Fibroblast of lung (primary cell): Measurements from ENCODE around the gene KLF18. TPM values are rescaled to one million over a fixed set of nuclear protein-coding genes. Genes with fewer than 3 reads are reported as not detected.

Experiments
- DNase-seq, 2 donors: peaks; one replicate each; pipeline versions ENCODE4 v3.0.0 to v3.0.0-alpha.2; 2010; ENCODE audit warnings: low read depth in 2 of 2
- H2AFZ ChIP-seq: 2 replicates; pipeline ENCODE4 v1.5.1; 2012; ENCODE audit warnings: low read length, control low read depth, inconsistent platforms
- H3K27ac ChIP-seq: 2 replicates; pipeline ENCODE4 v1.5.1; 2011; ENCODE audit warnings: low read length, control low read depth; ENCODE audit not compliant: insufficient read depth
- H3K27me3 ChIP-seq: 2 replicates; pipeline ENCODE4 v1.5.1; 2011; ENCODE audit warnings: mild to moderate bottlenecking, low read length; ENCODE audit not compliant: control insufficient read depth, insufficient read depth
- H3K36me3 ChIP-seq: 2 replicates; pipeline ENCODE4 v1.5.1; 2011; ENCODE audit warnings: low read length; ENCODE audit not compliant: control insufficient read depth, insufficient read depth
- H3K4me1 ChIP-seq: 2 replicates; pipeline ENCODE4 v1.5.1; 2011; ENCODE audit warnings: low read length; ENCODE audit not compliant: control insufficient read depth, insufficient read depth; ENCODE audit errors: extremely low read depth
- H3K4me2 ChIP-seq: 2 replicates; pipeline ENCODE4 v1.5.1; 2011; ENCODE audit warnings: low read length, control low read depth; ENCODE audit not compliant: insufficient read depth; ENCODE audit errors: extremely low read depth
- H3K4me3 ChIP-seq, 4 experiments: fragments of 200-600 bp in 1 of 4; sonication (generic) in 1 of 4; replicated peaks in 1 of 4; 2 replicates each; pipeline ENCODE4 v1.5.1; 2011 to 2016; ENCODE audit warnings: low read length in 4 of 4, low read depth in 3 of 4, mild to moderate bottlenecking in 3 of 4, control low read depth in 2 of 4, inconsistent platforms in 1 of 4, mixed read lengths in 1 of 4; ENCODE audit not compliant: insufficient read depth in 1 of 4; ENCODE audit errors: control extremely low read depth in 1 of 4
- H3K79me2 ChIP-seq: 2 replicates; pipeline ENCODE4 v1.5.1; 2012; ENCODE audit warnings: mild to moderate bottlenecking, low read length, inconsistent platforms; ENCODE audit not compliant: control insufficient read depth, insufficient read depth
- H3K9ac ChIP-seq: 2 replicates; pipeline ENCODE4 v1.5.1; 2011; ENCODE audit warnings: mild to moderate bottlenecking, low read length, control low read depth; ENCODE audit not compliant: insufficient read depth
- H3K9me3 ChIP-seq: 2 replicates; pipeline ENCODE4 v1.5.1; 2012; ENCODE audit warnings: low read depth, low read length; ENCODE audit not compliant: control insufficient read depth, insufficient read depth
- H4K20me1 ChIP-seq: 2 replicates; pipeline ENCODE4 v1.5.1; 2011; ENCODE audit warnings: low read length; ENCODE audit not compliant: control insufficient read depth, insufficient read depth; ENCODE audit errors: extremely low read depth
- EZH2 ChIP-seq: IDR thresholded peaks from 2 replicates; pipeline ENCODE4 v1.5.1; 2012; ENCODE audit warnings: low read length, control low read depth, mild to moderate bottlenecking; ENCODE audit errors: missing control alignments
- polyA plus RNA-seq, 2 donors: library from polyadenylated mRNA; depleted of rRNA in 1 of 2; stranded (reverse) in 1 of 2; unstranded in 1 of 2; fragments of >200 nt; gene quantifications; 2 replicates each; pipeline ENCODE4 v1.2.1, GENCODE V29; 2011 to 2012; ENCODE audit warnings: missing spikeins in 1 of 2
- total RNA-seq: library from RNA; depleted of rRNA; stranded (reverse); fragments of >200 nt; gene quantifications from 2 replicates; pipeline ENCODE4 v1.2.1, GENCODE V29; 2014
- TF ChIP-seq, protein P1 (sequence below), 2 donors: IDR thresholded peaks in 1 of 2; conservative IDR thresholded peaks in 1 of 2; 1 replicate in 1 of 2; 2 replicates in 1 of 2; pipeline ENCODE4 v1.5.1; 2011 to 2012; ENCODE audit warnings: low read length in 2 of 2, control low read depth in 1 of 2, inconsistent platforms in 1 of 2, low read depth in 1 of 2, mild to moderate bottlenecking in 1 of 2

The KLF18 gene
- total and polyA plus RNA-seq, 2 donors (not counting 1 experiment from before 2014, with no cell fraction given), result not detected

DNA sequence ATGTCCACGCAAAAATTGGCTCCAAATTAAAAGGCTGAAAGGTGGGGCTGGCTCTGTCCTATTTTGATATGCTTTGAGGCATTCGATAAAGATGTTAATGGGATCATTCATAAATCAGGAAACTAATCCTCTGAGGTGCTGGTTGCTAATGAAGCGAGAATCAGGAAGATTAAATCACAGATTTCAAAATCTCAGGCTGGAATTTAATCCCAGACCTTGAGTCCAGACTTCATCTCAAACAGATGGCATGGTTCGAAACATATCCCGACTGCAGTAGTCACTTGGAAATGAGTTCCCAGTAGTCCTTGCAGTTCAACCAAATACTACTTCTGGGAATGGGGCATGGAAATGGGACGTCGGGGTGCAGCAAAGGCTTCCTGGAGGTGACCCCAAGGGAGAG lies 27.3 kb downstream of the KLF18 start:
- Histone ChIP-seq H3K4me1 (no peaks in the 10 kb centered on the region), H3K27me3 (no peaks in the 10 kb centered on the region), H3K4me2 (no peak overlapping the region), H2AFZ (no peak overlapping the region), H4K20me1 (no peaks in the 10 kb centered on the region), H3K36me3 (no peaks in the 10 kb centered on the region), H3K9ac (no peak overlapping the region), H3K79me2 (no peaks in the 10 kb centered on the region), H3K27ac (no peak overlapping the region), H3K9me3 (no peaks in the 10 kb centered on the region), H3K4me3 (no peak overlapping the region)
- no peak for TF ChIP-seq EZH2
- TF ChIP-seq, protein P1, sequence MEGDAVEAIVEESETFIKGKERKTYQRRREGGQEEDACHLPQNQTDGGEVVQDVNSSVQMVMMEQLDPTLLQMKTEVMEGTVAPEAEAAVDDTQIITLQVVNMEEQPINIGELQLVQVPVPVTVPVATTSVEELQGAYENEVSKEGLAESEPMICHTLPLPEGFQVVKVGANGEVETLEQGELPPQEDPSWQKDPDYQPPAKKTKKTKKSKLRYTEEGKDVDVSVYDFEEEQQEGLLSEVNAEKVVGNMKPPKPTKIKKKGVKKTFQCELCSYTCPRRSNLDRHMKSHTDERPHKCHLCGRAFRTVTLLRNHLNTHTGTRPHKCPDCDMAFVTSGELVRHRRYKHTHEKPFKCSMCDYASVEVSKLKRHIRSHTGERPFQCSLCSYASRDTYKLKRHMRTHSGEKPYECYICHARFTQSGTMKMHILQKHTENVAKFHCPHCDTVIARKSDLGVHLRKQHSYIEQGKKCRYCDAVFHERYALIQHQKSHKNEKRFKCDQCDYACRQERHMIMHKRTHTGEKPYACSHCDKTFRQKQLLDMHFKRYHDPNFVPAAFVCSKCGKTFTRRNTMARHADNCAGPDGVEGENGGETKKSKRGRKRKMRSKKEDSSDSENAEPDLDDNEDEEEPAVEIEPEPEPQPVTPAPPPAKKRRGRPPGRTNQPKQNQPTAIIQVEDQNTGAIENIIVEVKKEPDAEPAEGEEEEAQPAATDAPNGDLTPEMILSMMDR (conservative IDR thresholded peaks at IDR 0.05 in 1 of 2, IDR thresholded peaks at IDR 0.05 in 1 of 2; ENCODE audit: low read depth in 1 of 2, low read length in 2 of 2), result no peak
- no peak for DNase-seq

DNA sequence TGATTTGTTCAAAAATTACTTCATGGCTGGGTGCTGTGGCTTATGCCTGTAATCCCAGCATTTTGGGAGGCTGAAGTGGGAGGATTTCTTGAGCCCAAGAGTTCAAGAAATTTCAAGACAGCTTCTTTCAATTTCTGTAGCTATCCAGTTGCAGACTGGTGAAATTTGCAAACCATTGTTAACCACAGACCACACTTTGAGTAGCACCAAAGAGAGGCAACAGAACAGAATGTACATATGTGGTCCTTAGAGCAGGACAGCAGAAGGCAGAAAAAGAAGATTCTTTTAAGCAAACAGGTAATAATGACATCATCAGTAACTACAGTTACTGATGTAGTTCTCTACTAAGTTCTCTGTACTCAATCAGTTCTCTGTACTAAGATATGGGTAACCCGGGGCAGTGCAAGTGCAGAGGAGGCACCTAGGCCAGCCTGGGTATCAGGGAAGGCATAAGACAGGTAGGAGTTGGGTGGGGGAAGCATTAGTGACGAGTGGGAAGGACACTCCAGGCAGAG lies 28.3 kb downstream of the KLF18 start:
- no peak overlapping the region for H3K4me3 ChIP-seq
- no peak overlapping the region for H2AFZ ChIP-seq
- H3K27ac ChIP-seq, result no peak overlapping the region
- no peaks in the 10 kb centered on the region for H3K4me1 ChIP-seq
- H3K9me3 ChIP-seq, result no peaks in the 10 kb centered on the region
- H3K27me3 ChIP-seq, result no peaks in the 10 kb centered on the region
- no peaks in the 10 kb centered on the region for H3K79me2 ChIP-seq
- TF ChIP-seq, protein P1 (conservative IDR thresholded peaks at IDR 0.05 in 1 of 2, IDR thresholded peaks at IDR 0.05 in 1 of 2; ENCODE audit: low read depth in 1 of 2, low read length in 2 of 2), result no peak
- TF ChIP-seq EZH2, result no peak
- H3K4me2 ChIP-seq, result no peak overlapping the region
- H4K20me1 ChIP-seq, result no peaks in the 10 kb centered on the region
- H3K9ac ChIP-seq, result no peak overlapping the region
- peak in 1 of 2 donors; percentile 4 for DNase-seq
- H3K36me3 ChIP-seq, result no peaks in the 10 kb centered on the region

DNA sequence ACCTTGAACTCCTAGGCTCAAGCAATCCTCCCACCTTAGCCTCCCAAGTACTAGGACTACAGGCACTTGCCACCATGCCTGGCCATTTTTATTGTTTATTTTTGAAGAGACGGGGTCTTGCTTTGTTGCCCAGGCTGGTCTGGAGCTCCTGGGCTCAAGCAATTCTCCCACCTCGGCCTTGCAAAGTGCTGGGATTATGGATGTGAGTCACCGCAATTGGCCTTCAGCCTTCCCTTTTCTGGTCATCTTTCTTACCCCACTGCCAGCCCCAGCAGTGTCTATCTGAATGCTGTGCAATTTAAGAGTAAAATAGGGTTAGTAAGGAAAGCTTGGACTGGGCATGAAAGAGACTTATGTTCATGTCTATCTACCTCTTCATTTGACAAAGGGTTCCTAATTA lies 28.9 kb downstream of the KLF18 start:
- no peak overlapping the region for H2AFZ ChIP-seq
- H3K27me3 ChIP-seq, result no peaks in the 10 kb centered on the region
- peak in 1 of 2 donors; percentile 38 for DNase-seq
- no peaks in the 10 kb centered on the region for H3K9me3 ChIP-seq
- no peak overlapping the region for H3K4me2 ChIP-seq
- H3K4me1 ChIP-seq, result no peaks in the 10 kb centered on the region
- H3K79me2 ChIP-seq, result no peaks in the 10 kb centered on the region
- no peaks in the 10 kb centered on the region for H4K20me1 ChIP-seq
- no peak overlapping the region for H3K4me3 ChIP-seq
- no peaks in the 10 kb centered on the region for H3K36me3 ChIP-seq
- TF ChIP-seq EZH2, result no peak
- TF ChIP-seq, protein P1 (conservative IDR thresholded peaks at IDR 0.05 in 1 of 2, IDR thresholded peaks at IDR 0.05 in 1 of 2; ENCODE audit: low read depth in 1 of 2, low read length in 2 of 2), result no peak
- no peak overlapping the region for H3K9ac ChIP-seq
- no peak overlapping the region for H3K27ac ChIP-seq
